Natural killer cell (primary cell): ENCODE data around the gene SYNPO. TPM values are rescaled to one million over a fixed set of nuclear protein-coding genes. Genes with fewer than 3 reads are reported as not detected.

Experiments
- ATAC-seq, 3 donors: fragments of 150-1000 bp in 2 of 3; fragments of 200-7000 bp in 1 of 3; cut with Tn5 transposase; 1 replicate in 1 of 3; 2 replicates in 2 of 3; pipeline ENCODE4 v1.10.0; 2021; ENCODE audit warnings: mild to moderate bottlenecking in 2 of 3, moderate library complexity in 2 of 3
- DNase-seq, 2 donors: peaks; one replicate each; pipeline versions ENCODE4 v3.0.0 to v3.0.0-alpha.2; 2013 to 2021; ENCODE audit warnings: mixed read lengths in 1 of 2
- H3K27ac ChIP-seq: one replicate; pipeline ENCODE4 v1.5.1; 2013; ENCODE audit warnings: mild to moderate bottlenecking, low read length
- H3K27me3 ChIP-seq: one replicate; pipeline ENCODE4 v1.6.1; 2013; ENCODE audit warnings: low read length; ENCODE audit not compliant: control insufficient read depth, insufficient read depth
- H3K36me3 ChIP-seq: one replicate; pipeline ENCODE4 v1.6.1; 2013; ENCODE audit warnings: low read length; ENCODE audit not compliant: control insufficient read depth, insufficient read depth
- H3K4me1 ChIP-seq: one replicate; pipeline ENCODE4 v1.6.1; 2013; ENCODE audit warnings: low read length; ENCODE audit not compliant: control insufficient read depth, insufficient read depth
- H3K4me3 ChIP-seq: one replicate; pipeline ENCODE4 v1.5.1; 2013; ENCODE audit warnings: low read length
- H3K9me3 ChIP-seq: one replicate; pipeline ENCODE4 v1.6.1; 2013; ENCODE audit warnings: low read length; ENCODE audit not compliant: control insufficient read depth, insufficient read depth
- H3K27ac Mint-ChIP-seq, 2 donors: one replicate each; pipeline ENCODE4 v1.8.0; 2022; ENCODE audit warnings: mild to moderate bottlenecking in 2 of 2, mixed read lengths in 2 of 2, moderate library complexity in 1 of 2
- H3K27me3 Mint-ChIP-seq, 2 donors: one replicate each; pipeline ENCODE4 v1.8.0; 2022; ENCODE audit warnings: low read depth in 2 of 2, mixed read lengths in 2 of 2
- H3K36me3 Mint-ChIP-seq: one replicate; pipeline ENCODE4 v1.8.0; 2022; ENCODE audit warnings: mixed read lengths
- H3K4me1 Mint-ChIP-seq, 2 donors: one replicate each; pipeline ENCODE4 v1.8.0; 2022; ENCODE audit warnings: mixed read lengths in 2 of 2
- H3K4me3 Mint-ChIP-seq: one replicate; pipeline ENCODE4 v1.8.0; 2022; ENCODE audit warnings: mild to moderate bottlenecking, moderate library complexity, mixed read lengths
- H3K9me3 Mint-ChIP-seq, 2 donors: one replicate each; pipeline ENCODE4 v1.8.0; 2022; ENCODE audit warnings: mixed read lengths in 2 of 2
- CTCF ChIP-seq: fragments of 200-600 bp; IDR thresholded peaks from one replicate; pipeline ENCODE4 v1.8.0; 2022; ENCODE audit warnings: antibody characterized with exemption
- WGBS: methylation state at CpG from one replicate; pipeline ENCODE4 v1.1.7; 2013; ENCODE audit warnings: missing lambda C conversion rate; ENCODE audit not compliant: insufficient coverage; 5-methylcytosine and 5-hydroxymethylcytosine counted together
- intact Hi-C: fragments of 100-400 bp; cut with micrococcal nuclease; formaldehyde crosslinking; loops from one replicate; pipeline ENCODE4 v1.14.2; 2022
- total RNA-seq, 4 donors: library from RNA; stranded (reverse); fragments of 120-200 nt in 1 of 4; gene quantifications; one replicate each; pipeline versions ENCODE4 v1.2.3 to v1.2.4, GENCODE V29; 2013 to 2022

The SYNPO gene
- total RNA-seq, 3 donors from 2014 or later (not counting 1 experiment from before 2014, with no cell fraction given): 0.16 to 0.48 TPM; not detected in 1

- WGBS: 50% methylated on average over 10 of the region's 10 CpGs
- no peaks in the 10 kb centered on the region for H3K9me3 Mint-ChIP-seq
- no peak for TF ChIP-seq CTCF
- intact Hi-C loops: no loop called here
- no peak overlapping the region for H3K27ac ChIP-seq
- no peaks in the 10 kb centered on the region for H3K27me3 ChIP-seq
- no peaks in the 10 kb centered on the region for H3K4me1 Mint-ChIP-seq
- H3K27me3 Mint-ChIP-seq: peaks cover 0 to 4% of the 10 kb centered on the region in 2 donors
- H3K9me3 ChIP-seq: no peaks in the 10 kb centered on the region
- H3K36me3 Mint-ChIP-seq: no peaks in the 10 kb centered on the region
- H3K36me3 ChIP-seq: no peaks in the 10 kb centered on the region
- H3K4me3 Mint-ChIP-seq: no peak overlapping the region
- ATAC-seq (no peak), DNase-seq (no peak)
- no peak overlapping the region for H3K4me3 ChIP-seq
- no peaks in the 10 kb centered on the region for H3K4me1 ChIP-seq
- no peak overlapping the region for H3K27ac Mint-ChIP-seq
Measured at GRCh38 chr5:150598006-150598405, 42.5 kb upstream of the SYNPO start.

- H3K9me3 Mint-ChIP-seq: no peaks in the 10 kb centered on the region
- Histone ChIP-seq H3K27me3 (no peaks in the 10 kb centered on the region), H3K4me3 (no peak overlapping the region), H3K27ac (no peak overlapping the region), H3K9me3 (no peaks in the 10 kb centered on the region), H3K4me1 (no peaks in the 10 kb centered on the region), H3K36me3 (no peaks in the 10 kb centered on the region)
- no peaks in the 10 kb centered on the region for H3K36me3 Mint-ChIP-seq
- no peaks in the 10 kb centered on the region for H3K4me1 Mint-ChIP-seq
- H3K27me3 Mint-ChIP-seq: peaks cover 0 to under 1% of the 10 kb centered on the region in 2 donors
- TF ChIP-seq CTCF: no peak
- 88% methylated on average over 12 of the region's 12 CpGs for WGBS
- intact Hi-C loops: no loop called here
- no peak for DNase-seq
- no peak for ATAC-seq
- H3K27ac Mint-ChIP-seq: no peak overlapping the region
- H3K4me3 Mint-ChIP-seq: no peak overlapping the region
Measured at GRCh38 chr5:150598821-150599273, 41.6 kb upstream of the SYNPO start.

GRCh38 chr5:150599281-150599680 lies 41.2 kb upstream of the SYNPO start:
- no peaks in the 10 kb centered on the region for H3K36me3 ChIP-seq
- no peak overlapping the region for H3K4me3 Mint-ChIP-seq
- no peaks in the 10 kb centered on the region for H3K9me3 Mint-ChIP-seq
- H3K27ac ChIP-seq: no peak overlapping the region
- no peaks in the 10 kb centered on the region for H3K9me3 ChIP-seq
- H3K36me3 Mint-ChIP-seq: no peaks in the 10 kb centered on the region
- H3K27me3 ChIP-seq: no peaks in the 10 kb centered on the region
- intact Hi-C loops: no loop called here
- 85% methylated on average over 5 of the region's 5 CpGs for WGBS
- H3K27ac Mint-ChIP-seq: no peak overlapping the region
- no peak overlapping the region for H3K4me3 ChIP-seq
- H3K4me1 ChIP-seq: no peaks in the 10 kb centered on the region
- no peaks in the 10 kb centered on the region for H3K27me3 Mint-ChIP-seq
- no peaks in the 10 kb centered on the region for H3K4me1 Mint-ChIP-seq
- ATAC-seq: no peak
- no peak for DNase-seq
- no peak for TF ChIP-seq CTCF

GRCh38 chr5:150599917-150600511 lies 40.4 kb upstream of the SYNPO start:
- no peak for TF ChIP-seq CTCF
- DNase-seq: no peak
- H3K27ac ChIP-seq: no peak overlapping the region
- H3K4me3 ChIP-seq: no peak overlapping the region
- WGBS: 81% methylated on average over 11 of the region's 11 CpGs
- no peaks in the 10 kb centered on the region for H3K9me3 ChIP-seq
- intact Hi-C loops: no loop called here
- H3K4me1 ChIP-seq: no peaks in the 10 kb centered on the region
- Mint-ChIP-seq H3K27me3 (no peaks in the 10 kb centered on the region), H3K27ac (no peak overlapping the region), H3K36me3 (no peaks in the 10 kb centered on the region), H3K4me3 (no peak overlapping the region), H3K9me3 (no peaks in the 10 kb centered on the region), H3K4me1 (no peaks in the 10 kb centered on the region)
- no peaks in the 10 kb centered on the region for H3K36me3 ChIP-seq
- no peak for ATAC-seq
- no peaks in the 10 kb centered on the region for H3K27me3 ChIP-seq
